NT2/D1 (cell line): Measurements from ENCODE around the gene PLD5.

Source experiments
- YY1 ChIP-seq: IDR thresholded peaks from 2 replicates; pipeline ENCODE4 v1.6.1; 2011; ENCODE audit not compliant: insufficient read length, insufficient read depth
- ZNF274 ChIP-seq: IDR thresholded peaks from 2 replicates; pipeline ENCODE4 v1.6.1; 2011; ENCODE audit warnings: mild to moderate bottlenecking, low read depth, low read length

DNA sequence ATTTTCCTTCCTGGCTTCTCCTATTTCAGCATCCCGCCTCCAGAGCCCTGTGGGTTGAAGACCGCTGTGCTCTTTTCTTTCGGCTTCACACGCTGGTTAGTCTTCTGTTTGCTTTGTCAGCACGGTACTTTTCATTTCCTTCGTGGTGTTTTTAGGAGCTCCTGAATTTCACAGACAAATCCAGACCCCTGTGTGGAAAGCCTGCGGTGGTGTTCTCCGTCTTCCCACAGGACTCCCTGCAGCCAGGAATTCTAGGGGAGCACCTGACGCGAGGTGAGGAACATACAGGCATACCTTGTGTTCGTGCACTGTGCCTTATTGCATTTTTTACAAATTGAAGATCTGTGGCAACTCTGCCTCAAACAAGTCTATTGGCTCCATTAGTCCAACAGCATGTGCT, 315.4 kb downstream of the PLD5 start:
- TF ChIP-seq ZNF274 (no peak), YY1 (no peak)
